CD4-positive, alpha-beta T cell (primary cell): ENCODE measurements around the gene PPM1F. TPM values are rescaled to one million over a fixed set of nuclear protein-coding genes. Genes with fewer than 3 reads are reported as not detected.

Experiments
- ATAC-seq: fragments of 200-7000 bp; cut with Tn5 transposase; one replicate; pipeline ENCODE4 v1.10.0; 2022; ENCODE audit warnings: mild to moderate bottlenecking; ENCODE audit not compliant: poor library complexity
- CTCF ChIA-PET: fragments of 350-600 bp; sonication (Branson Sonifier 250); formaldehyde crosslinking; loops from one replicate; lab custom pipeline; 2021; ENCODE audit warnings: antibody characterized with exemption, inconsistent platforms; lab: Charles Lee
- POLR2A ChIA-PET: fragments of 350-600 bp; sonication (Branson Sonifier 250); formaldehyde crosslinking; loops from one replicate; lab custom pipeline; 2021; ENCODE audit warnings: antibody characterized with exemption, inconsistent platforms; lab: Charles Lee
- DNase-seq, 14 experiments: peaks; one replicate each; pipeline ENCODE4 v3.0.0-alpha.2; 2013 to 2020; ENCODE audit warnings: mixed read lengths in 2 of 14
- H3K27ac ChIP-seq, 2 donors: one replicate each; pipeline versions ENCODE4 v1.5.1 to v1.7.0; 2013; ENCODE audit warnings: low read length in 2 of 2, low read depth in 1 of 2, mild to moderate bottlenecking in 1 of 2
- H3K27me3 ChIP-seq, 2 experiments: 1 replicate in 1 of 2; 2 replicates in 1 of 2; pipeline versions ENCODE4 v1.6.1 to v1.7.0; 2013; ENCODE audit warnings: low read length in 2 of 2, control low read depth in 1 of 2, mild to moderate bottlenecking in 1 of 2, moderate library complexity in 1 of 2; ENCODE audit not compliant: insufficient read depth in 2 of 2, control insufficient read depth in 1 of 2
- H3K36me3 ChIP-seq: one replicate; pipeline ENCODE4 v1.6.1; 2013; ENCODE audit warnings: low read length, control low read depth; ENCODE audit not compliant: insufficient read depth
- H3K4me1 ChIP-seq: one replicate; pipeline ENCODE4 v1.6.1; 2013; ENCODE audit warnings: low read length, control low read depth; ENCODE audit not compliant: insufficient read depth
- H3K4me3 ChIP-seq: one replicate; pipeline ENCODE4 v1.5.1; 2013; ENCODE audit warnings: mild to moderate bottlenecking, low read length, moderate library complexity
- H3K9me3 ChIP-seq, 2 experiments: 1 replicate in 1 of 2; 2 replicates in 1 of 2; pipeline versions ENCODE4 v1.6.1 to v1.7.0; 2013; ENCODE audit warnings: low read length in 2 of 2, mild to moderate bottlenecking in 2 of 2, control low read depth in 1 of 2, moderate library complexity in 1 of 2; ENCODE audit not compliant: control insufficient read depth in 1 of 2, insufficient read depth in 1 of 2
- H3K27ac Mint-ChIP-seq: one replicate; pipeline ENCODE4 v1.8.0; 2020; ENCODE audit warnings: mixed read lengths
- H3K27me3 Mint-ChIP-seq: one replicate; pipeline ENCODE4 v1.8.0; 2021; ENCODE audit warnings: mixed read lengths
- H3K36me3 Mint-ChIP-seq: one replicate; pipeline ENCODE4 v1.8.0; 2021; ENCODE audit warnings: low read depth, mixed read lengths
- H3K4me1 Mint-ChIP-seq: one replicate; pipeline ENCODE4 v1.8.0; 2021; ENCODE audit warnings: low read depth, mixed read lengths
- H3K4me3 Mint-ChIP-seq: one replicate; pipeline ENCODE4 v1.8.0; 2020; ENCODE audit warnings: mild to moderate bottlenecking, mixed read lengths
- H3K9me3 Mint-ChIP-seq: one replicate; pipeline ENCODE4 v1.8.0; 2020; ENCODE audit warnings: mixed read lengths
- intact Hi-C, 2 experiments: fragments of 100-400 bp; cut with DNase I in 1 of 2; cut with micrococcal nuclease in 1 of 2; formaldehyde crosslinking; loops; one replicate each; pipeline versions ENCODE4 v1.15.1 to v1.9.0; 2023 to 2025; cut with DNase I, micrococcal nuclease
- total RNA-seq, 174 experiments: library from RNA in 2 of 174; stranded (reverse) in 2 of 174; gene quantifications; one replicate each; pipeline ENCODE4 v1.2.3 and lab custom pipeline; 2021 to 2026
- TF ChIP-seq, protein P1 (sequence below): fragments of 200-600 bp; IDR thresholded peaks from one replicate; pipeline ENCODE4 v1.8.0; 2022; ENCODE audit warnings: antibody characterized with exemption, mild to moderate bottlenecking

PPM1F gene
- total RNA-seq, 2 experiments from 2014 or later, result 18.0 to 18.3 TPM

DNA sequence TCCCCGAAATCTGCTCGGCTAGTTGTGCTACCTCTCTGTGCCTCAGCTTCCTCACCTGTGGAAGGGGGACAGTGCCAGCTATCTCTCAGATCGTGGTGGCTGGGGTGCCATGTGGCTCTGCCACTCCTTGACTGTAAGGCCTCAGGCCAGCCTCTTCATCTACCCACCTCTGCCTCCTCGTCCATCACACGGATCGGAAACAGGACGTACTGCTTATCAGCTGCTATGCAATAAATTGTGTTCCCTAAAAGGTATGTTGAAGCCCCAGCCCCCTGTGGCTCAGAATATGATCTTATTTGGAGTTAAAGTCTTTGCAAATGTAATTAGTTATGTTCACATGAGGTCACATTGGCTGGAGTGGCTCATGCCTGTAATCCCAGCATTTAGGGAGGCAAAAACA lies 7.8 kb downstream of the PPM1F start:
- no peaks in the 10 kb centered on the region for H3K27me3 Mint-ChIP-seq
- H3K4me1 ChIP-seq, result peaks cover 26% of the 10 kb centered on the region
- peaks cover 22% of the 10 kb centered on the region for H3K36me3 Mint-ChIP-seq
- H3K27ac ChIP-seq, result no peak overlapping the region
- H3K27me3 ChIP-seq, result no peaks in the 10 kb centered on the region
- CTCF ChIA-PET, result interaction anchor here (1.3 kb wide), 1 partner anchor 8 kb away, joined by 4 read pairs; the partner anchor contains the start of gene PPM1F
- no peak for DNase-seq
- no peak overlapping the region for H3K4me3 Mint-ChIP-seq
- H3K36me3 ChIP-seq, result peaks cover 18% of the 10 kb centered on the region
- H3K27ac Mint-ChIP-seq, result peak overlapping the region; percentile 27
- no peak for ATAC-seq
- peaks cover 25% of the 10 kb centered on the region for H3K4me1 Mint-ChIP-seq
- H3K9me3 Mint-ChIP-seq, result no peaks in the 10 kb centered on the region
- H3K9me3 ChIP-seq, result no peaks in the 10 kb centered on the region
- intact Hi-C loops, result no loop called here
- POLR2A ChIA-PET, result no interaction called here
- TF ChIP-seq, protein P1, sequence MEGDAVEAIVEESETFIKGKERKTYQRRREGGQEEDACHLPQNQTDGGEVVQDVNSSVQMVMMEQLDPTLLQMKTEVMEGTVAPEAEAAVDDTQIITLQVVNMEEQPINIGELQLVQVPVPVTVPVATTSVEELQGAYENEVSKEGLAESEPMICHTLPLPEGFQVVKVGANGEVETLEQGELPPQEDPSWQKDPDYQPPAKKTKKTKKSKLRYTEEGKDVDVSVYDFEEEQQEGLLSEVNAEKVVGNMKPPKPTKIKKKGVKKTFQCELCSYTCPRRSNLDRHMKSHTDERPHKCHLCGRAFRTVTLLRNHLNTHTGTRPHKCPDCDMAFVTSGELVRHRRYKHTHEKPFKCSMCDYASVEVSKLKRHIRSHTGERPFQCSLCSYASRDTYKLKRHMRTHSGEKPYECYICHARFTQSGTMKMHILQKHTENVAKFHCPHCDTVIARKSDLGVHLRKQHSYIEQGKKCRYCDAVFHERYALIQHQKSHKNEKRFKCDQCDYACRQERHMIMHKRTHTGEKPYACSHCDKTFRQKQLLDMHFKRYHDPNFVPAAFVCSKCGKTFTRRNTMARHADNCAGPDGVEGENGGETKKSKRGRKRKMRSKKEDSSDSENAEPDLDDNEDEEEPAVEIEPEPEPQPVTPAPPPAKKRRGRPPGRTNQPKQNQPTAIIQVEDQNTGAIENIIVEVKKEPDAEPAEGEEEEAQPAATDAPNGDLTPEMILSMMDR, result no peak
- H3K4me3 ChIP-seq, result no peak overlapping the region

DNA sequence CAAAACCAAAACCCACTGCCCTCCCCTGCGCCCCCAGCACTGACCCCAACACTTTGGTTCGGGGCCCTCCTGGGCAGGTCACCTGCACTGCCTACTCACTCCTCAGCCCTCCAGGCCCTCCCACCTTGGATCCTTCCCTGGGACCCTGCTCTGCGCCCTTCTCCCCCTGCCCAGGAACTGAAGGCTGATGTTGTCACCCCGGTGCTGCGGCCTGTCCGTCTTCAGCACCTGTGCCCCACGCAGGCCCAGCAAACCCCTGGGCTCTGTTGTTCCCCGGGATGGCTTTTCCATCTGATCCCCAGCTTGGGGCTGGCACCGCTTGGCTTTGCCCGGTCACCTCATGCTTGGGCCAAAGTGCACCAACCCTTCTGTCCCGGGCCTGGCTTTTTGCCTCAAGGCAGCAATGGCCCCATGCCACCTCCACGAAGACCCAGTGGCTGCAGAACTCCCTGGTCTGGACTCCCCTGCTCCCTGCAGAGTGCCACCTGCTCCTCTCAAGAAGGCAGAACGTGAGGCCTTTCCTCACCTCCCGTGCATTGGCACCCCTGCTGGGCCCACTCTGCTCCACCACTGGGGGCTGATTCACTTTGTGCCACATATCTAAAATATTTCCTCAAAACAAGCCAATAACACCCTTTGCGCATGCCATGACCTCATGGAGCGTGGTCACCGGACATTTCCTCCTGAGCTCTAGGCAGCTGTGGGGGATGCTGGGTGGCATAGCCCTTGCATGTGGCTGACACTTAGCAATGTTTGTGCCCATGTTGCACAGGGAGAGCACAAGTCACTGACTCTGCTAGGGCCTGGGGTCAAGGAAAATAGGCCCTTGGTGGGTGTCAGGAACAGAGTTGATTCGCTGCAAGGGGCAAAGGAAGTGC lies 8.8 kb downstream of the PPM1F start:
- peaks cover 31% of the 10 kb centered on the region for H3K4me1 Mint-ChIP-seq
- CTCF ChIA-PET, result interaction anchor here (1.3 to 8.0 kb wide), 2 partner anchors 8 to 9 kb away, joined by 4 to 117 read pairs; partner anchors contain the start of gene PPM1F
- no peak for ATAC-seq

More for the DNA sequence above, 8.8 kb downstream of the PPM1F start:
- H3K27ac Mint-ChIP-seq, result no peak overlapping the region
- H3K27me3 Mint-ChIP-seq, result no peaks in the 10 kb centered on the region
- Histone ChIP-seq H3K4me1 (peaks cover 35% of the 10 kb centered on the region), H3K27ac (no peak overlapping the region), H3K36me3 (peaks cover 18% of the 10 kb centered on the region), H3K4me3 (no peak overlapping the region), H3K9me3 (no peaks in the 10 kb centered on the region), H3K27me3 (no peaks in the 10 kb centered on the region)
- POLR2A ChIA-PET, result no interaction called here
- H3K9me3 Mint-ChIP-seq, result no peaks in the 10 kb centered on the region
- intact Hi-C loops, result no loop called here
- TF ChIP-seq, protein P1, result no peak
- peak in 1 of 14 experiments; percentile 17 for DNase-seq
- no peak overlapping the region for H3K4me3 Mint-ChIP-seq
- peaks cover 22% of the 10 kb centered on the region for H3K36me3 Mint-ChIP-seq
